ENCODE data around the gene KIF18A.
"Not testable (repeated sequence)": the region's sequence is repeated elsewhere in the genome, so short reads cannot be mapped to it uniquely, and the experiment has no call there.

DNA sequence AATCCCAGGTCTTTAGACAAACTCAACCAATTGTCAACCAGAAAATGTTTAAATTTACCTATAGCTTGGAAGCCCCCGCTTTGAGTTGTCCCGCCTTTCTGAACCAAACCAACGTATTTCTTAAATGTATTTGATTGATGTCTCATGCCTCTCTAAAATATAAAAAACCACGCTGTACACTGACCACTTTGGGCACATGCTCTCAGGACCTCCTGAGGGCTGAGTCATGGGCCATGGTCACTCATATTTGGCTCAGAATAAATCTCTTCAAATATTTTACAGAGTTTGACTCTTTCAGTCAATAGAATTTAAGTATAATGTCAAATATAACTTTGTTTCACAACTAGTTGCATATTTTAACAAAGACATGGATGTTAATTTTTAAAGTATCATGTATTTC is 5.7 kb downstream of the KIF18A start:
- TF ChIP-seq, protein P1, sequence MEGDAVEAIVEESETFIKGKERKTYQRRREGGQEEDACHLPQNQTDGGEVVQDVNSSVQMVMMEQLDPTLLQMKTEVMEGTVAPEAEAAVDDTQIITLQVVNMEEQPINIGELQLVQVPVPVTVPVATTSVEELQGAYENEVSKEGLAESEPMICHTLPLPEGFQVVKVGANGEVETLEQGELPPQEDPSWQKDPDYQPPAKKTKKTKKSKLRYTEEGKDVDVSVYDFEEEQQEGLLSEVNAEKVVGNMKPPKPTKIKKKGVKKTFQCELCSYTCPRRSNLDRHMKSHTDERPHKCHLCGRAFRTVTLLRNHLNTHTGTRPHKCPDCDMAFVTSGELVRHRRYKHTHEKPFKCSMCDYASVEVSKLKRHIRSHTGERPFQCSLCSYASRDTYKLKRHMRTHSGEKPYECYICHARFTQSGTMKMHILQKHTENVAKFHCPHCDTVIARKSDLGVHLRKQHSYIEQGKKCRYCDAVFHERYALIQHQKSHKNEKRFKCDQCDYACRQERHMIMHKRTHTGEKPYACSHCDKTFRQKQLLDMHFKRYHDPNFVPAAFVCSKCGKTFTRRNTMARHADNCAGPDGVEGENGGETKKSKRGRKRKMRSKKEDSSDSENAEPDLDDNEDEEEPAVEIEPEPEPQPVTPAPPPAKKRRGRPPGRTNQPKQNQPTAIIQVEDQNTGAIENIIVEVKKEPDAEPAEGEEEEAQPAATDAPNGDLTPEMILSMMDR (IDR thresholded peaks at IDR 0.05): not testable (repeated sequence)
- TF ChIP-seq POLR2AphosphoS5 (IDR thresholded peaks at IDR 0.05); POLR2A (IDR thresholded peaks at IDR 0.05; ENCODE audit: low read depth): not testable (repeated sequence)
